Memory B cell (primary cell): ENCODE measurements around the gene C1QTNF12.

Experiments
- ATAC-seq: fragments of 150-1000 bp; cut with Tn5 transposase; 2 replicates; pipeline ENCODE4 v1.10.0; 2021; ENCODE audit warnings: low read depth, mild to moderate bottlenecking, moderate library complexity
- DNase-seq, 2 donors: peaks; one replicate each; pipeline ENCODE4 v3.0.0; 2022; ENCODE audit warnings: low spot score in 2 of 2
- H3K27ac Mint-ChIP-seq: one replicate; pipeline ENCODE4 v1.8.0; 2022; ENCODE audit warnings: mild to moderate bottlenecking, moderate library complexity, mixed read lengths
- H3K27me3 Mint-ChIP-seq: one replicate; pipeline ENCODE4 v1.8.0; 2022; ENCODE audit warnings: mixed read lengths
- H3K36me3 Mint-ChIP-seq: one replicate; pipeline ENCODE4 v1.8.0; 2022; ENCODE audit warnings: mild to moderate bottlenecking, mixed read lengths
- H3K4me1 Mint-ChIP-seq: one replicate; pipeline ENCODE4 v1.8.0; 2022; ENCODE audit warnings: mixed read lengths
- H3K4me3 Mint-ChIP-seq: one replicate; pipeline ENCODE4 v1.8.0; 2022; ENCODE audit warnings: mild to moderate bottlenecking, moderate library complexity, mixed read lengths
- H3K9me3 Mint-ChIP-seq: one replicate; pipeline ENCODE4 v1.8.0; 2022; ENCODE audit warnings: mixed read lengths

C1QTNF12 gene

DNA sequence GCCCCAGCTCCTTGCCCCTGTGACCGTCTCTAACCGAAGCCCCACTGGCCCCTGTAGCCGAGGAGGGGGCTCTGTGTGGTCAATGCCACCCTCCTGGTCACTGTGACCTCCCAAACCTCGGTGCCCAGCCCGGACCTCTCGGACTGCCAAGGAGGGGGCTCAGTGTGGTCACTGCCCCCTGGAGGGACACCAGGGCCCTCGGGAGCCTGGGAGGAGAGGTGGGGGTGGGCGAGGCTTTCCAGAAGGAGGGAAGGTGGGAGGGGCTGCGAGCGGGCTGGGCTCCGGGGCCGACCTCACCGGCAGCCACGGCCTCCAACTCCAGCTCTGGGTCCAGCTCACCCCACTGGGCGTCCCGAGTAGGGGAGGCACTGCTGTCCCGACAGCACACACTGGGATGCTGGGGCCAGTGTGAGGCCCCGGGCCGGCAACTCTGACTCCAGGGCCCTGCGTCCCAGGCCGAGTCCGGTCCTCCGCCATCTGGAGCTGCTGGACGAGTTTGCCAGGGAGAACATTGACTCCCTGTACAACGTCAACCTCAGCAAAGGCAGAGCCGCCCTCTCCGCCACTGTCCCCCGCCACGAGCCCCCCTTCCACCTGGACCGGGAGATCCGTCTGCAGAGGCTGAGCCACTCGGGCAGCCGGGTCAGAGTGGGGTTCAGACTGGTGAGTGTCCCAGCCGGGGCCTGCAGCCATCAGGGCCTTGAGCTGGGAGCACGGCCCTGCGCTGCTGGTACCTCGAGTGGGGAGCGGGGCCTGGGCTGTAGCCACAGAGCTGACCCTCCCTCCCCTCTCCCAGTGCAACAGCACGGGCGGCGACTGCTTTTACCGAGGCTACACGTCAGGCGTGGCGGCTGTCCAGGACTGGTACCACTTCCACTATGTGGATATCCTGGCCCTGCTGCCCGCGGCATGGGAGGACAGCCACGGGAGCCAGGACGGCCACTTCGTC is 40.1 kb upstream of the C1QTNF12 start:
- no peak overlapping the region for H3K27ac Mint-ChIP-seq
- H3K27me3 Mint-ChIP-seq: peaks cover 7% of the 10 kb centered on the region
- no peak overlapping the region for H3K4me3 Mint-ChIP-seq
- no peak for DNase-seq
- H3K4me1 Mint-ChIP-seq: peaks cover 11% of the 10 kb centered on the region
- ATAC-seq: no peak
- H3K9me3 Mint-ChIP-seq: no peaks in the 10 kb centered on the region
- H3K36me3 Mint-ChIP-seq: no peaks in the 10 kb centered on the region

DNA sequence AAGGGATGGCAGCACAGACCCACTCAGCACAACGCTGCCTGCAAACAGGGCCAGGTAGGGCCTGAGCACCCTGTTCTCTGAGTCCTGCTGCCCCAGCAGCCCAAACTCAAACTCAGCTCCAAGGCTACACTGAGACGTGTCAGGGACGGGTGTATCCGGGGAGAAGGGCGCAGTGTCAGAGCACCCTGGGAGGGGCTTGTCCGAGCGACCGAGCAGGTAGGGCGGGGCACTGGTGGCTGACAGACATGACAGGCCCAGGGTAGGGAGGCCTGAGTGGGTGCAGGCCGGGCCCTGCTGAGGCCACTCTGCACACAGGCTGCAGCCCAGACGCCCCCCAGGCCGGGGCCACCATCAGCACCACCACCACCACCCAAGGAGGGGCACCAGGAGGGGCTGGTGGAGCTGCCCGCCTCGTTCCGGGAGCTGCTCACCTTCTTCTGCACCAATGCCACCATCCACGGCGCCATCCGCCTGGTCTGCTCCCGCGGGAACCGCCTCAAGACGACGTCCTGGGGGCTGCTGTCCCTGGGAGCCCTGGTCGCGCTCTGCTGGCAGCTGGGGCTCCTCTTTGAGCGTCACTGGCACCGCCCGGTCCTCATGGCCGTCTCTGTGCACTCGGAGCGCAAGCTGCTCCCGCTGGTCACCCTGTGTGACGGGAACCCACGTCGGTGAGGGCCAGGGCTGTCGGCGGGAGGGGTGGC is 39.2 kb upstream of the C1QTNF12 start:
- DNase-seq: no peak
- Mint-ChIP-seq H3K36me3 (no peaks in the 10 kb centered on the region), H3K9me3 (no peaks in the 10 kb centered on the region), H3K27ac (no peak overlapping the region), H3K4me1 (peaks cover 11% of the 10 kb centered on the region), H3K27me3 (peaks cover 7% of the 10 kb centered on the region), H3K4me3 (no peak overlapping the region)
- ATAC-seq: no peak

DNA sequence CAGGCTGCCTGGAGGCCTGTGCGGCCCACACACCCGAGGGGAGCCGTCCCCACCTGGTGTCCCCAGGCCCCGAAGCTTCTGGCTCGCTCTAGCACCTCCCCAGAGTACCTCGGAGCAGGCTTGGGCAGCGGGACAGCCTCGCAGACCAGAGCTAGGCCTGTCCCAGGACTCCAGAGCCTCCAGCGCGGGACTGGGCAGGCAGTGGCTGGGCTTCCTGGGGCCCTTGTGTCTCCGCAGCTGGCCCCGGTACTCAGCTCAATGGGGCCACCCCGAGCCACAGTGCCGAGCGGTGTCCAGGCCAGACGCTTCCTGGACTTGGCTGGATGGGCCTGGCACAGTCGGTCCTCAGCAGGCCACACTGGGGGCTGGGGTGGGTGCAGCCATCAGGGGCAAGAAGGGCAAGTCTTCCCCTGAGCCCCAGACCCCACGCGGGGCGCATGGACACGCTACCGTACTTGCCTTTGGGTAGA is 38.6 kb upstream of the C1QTNF12 start:
- Mint-ChIP-seq H3K4me1 (peaks cover 8% of the 10 kb centered on the region), H3K36me3 (no peaks in the 10 kb centered on the region), H3K27me3 (peaks cover 7% of the 10 kb centered on the region), H3K4me3 (no peak overlapping the region), H3K27ac (no peak overlapping the region), H3K9me3 (no peaks in the 10 kb centered on the region)
- no peak for DNase-seq
- no peak for ATAC-seq

DNA sequence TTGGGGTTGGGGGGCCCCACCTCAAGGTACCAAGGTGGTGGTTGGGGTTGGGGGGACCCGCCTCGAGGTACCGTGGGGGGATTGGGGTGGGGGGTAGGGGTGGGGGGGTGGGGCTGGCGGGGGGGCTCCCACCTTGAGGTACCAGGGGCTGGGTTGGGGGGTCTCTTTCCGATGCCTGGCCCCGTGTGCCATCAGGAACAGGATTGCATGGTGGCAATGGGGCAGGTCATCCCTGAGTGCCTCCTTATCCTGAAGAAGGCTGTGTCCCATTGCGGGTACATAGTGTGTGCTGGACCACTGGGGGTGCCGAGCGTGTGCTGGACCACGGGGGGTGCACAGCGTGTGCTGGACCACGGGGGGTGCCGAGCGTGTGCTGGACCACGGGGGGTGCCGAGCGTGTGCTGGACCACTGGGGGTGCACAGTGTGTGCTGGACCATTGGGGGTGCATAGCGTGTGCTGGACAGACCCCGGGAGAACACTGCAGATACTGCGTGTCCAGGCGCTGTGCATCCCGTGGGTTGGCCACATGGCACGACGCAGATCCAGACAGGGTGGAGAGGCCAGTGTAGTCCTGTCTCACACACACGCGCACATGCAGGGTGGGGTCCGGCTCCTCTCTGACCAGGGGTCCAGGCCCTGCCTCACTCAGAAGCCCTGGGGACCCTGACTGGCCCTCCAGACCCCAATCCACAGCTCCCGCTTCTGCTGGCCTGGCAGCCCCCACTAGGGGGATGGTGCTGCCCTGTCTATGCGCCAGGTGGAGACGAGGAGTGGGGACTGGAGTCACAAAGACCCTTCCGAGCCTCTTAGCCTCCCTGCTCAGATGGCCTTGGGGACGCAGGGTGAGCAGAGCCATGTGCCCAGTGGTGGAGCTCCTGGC is 37.9 kb upstream of the C1QTNF12 start:
- Mint-ChIP-seq H3K9me3 (no peaks in the 10 kb centered on the region), H3K27me3 (peaks cover 5% of the 10 kb centered on the region), H3K4me3 (no peak overlapping the region), H3K36me3 (no peaks in the 10 kb centered on the region), H3K27ac (no peak overlapping the region), H3K4me1 (peaks cover 6% of the 10 kb centered on the region)
- DNase-seq (no peak), ATAC-seq (no peak)

DNA sequence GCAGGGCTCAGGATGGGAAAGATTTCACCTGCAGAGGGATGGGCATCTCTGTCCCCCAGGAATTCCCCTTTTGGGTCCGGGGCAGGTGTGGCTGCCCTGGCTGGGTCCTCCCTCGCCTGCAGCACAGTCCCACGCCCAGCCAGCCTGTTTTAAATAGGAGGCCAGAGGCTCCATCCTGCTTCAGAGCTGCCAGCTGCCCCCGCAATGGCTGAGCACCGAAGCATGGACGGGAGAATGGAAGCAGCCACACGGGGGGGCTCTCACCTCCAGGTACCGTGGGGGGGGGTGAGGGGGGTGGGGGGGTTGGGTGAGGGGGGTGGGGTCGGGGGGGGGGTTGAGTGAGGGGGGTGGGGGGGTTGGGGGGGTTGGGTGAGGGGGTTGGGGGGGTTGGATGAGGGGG is 37.3 kb upstream of the C1QTNF12 start:
- Mint-ChIP-seq H3K27ac (no peak overlapping the region), H3K27me3 (peaks cover 5% of the 10 kb centered on the region)
- DNase-seq: no peak

DNA sequence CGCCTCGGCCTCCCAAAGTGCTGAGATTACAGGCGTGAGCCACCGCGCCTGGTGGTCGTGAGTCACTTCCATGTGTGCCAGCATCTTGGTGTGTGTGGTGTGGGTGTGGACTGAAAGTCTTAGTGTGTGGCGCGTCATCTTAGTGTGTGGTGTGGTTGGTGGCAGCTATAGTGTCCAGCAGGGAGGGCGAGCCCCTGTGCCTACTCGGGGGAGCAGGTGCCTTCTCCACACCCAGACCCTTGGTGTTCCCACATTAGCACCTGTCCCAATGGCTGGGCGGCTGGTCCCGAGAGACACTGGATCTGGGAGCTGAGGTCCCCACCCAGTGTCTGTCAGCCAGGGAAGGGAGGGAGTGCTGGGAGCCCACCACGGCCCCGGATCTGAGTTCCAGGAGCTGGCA is 36.5 kb upstream of the C1QTNF12 start:
- H3K4me1 Mint-ChIP-seq: peaks cover 6% of the 10 kb centered on the region
- DNase-seq (no peak), ATAC-seq (no peak)
- no peaks in the 10 kb centered on the region for H3K36me3 Mint-ChIP-seq
- no peaks in the 10 kb centered on the region for H3K9me3 Mint-ChIP-seq
- H3K4me3 Mint-ChIP-seq: no peak overlapping the region
- H3K27ac Mint-ChIP-seq: no peak overlapping the region
- peaks cover 5% of the 10 kb centered on the region for H3K27me3 Mint-ChIP-seq

More for the DNA sequence above, 37.3 kb upstream of the C1QTNF12 start:
- Mint-ChIP-seq H3K9me3 (no peaks in the 10 kb centered on the region), H3K4me3 (no peak overlapping the region), H3K36me3 (no peaks in the 10 kb centered on the region), H3K4me1 (peaks cover 6% of the 10 kb centered on the region)
- peak; percentile 34 for ATAC-seq

DNA sequence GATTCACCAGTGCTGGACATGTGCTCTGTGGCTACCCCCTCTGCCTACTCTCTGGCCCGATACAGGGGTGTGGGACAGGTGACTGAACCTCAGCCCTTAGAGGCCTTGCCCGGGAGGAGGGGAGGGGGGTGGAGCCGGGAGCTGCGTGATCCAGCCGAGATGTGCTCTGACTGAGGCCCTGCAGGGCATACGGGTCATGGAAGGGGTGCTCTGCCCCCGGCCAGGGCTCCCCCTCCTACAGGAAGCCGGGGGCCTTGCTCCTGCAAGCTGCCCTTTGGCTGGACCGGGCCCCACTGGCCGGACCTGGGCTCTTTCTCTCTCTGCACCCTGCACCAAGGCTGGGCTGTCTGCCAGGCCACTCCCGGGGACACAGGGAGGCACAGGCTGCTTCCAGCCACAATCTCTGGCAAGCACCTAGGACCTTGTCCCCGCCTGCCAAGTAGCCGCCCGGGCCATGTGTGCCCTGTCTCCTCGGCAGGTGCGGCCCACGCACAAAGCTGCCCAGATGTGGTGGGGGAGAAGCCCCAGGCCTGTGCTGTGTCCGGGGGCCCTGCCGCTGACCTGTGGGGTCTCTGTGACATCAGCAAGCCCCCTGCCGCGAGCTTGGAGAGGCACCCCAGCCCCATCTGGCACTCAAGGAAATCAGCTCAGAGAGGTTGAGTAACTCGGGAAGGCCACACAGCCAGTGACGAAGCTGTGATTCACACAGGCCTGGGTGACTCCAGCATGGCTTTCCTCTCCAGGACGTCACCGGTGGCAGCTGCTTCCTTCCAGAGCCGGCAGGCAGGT is 35.2 kb upstream of the C1QTNF12 start:
- DNase-seq (no peak), ATAC-seq (no peak)
- Mint-ChIP-seq H3K4me1 (peaks cover 6% of the 10 kb centered on the region), H3K27me3 (peaks cover 5% of the 10 kb centered on the region), H3K36me3 (no peaks in the 10 kb centered on the region), H3K9me3 (no peaks in the 10 kb centered on the region), H3K4me3 (no peak overlapping the region), H3K27ac (no peak overlapping the region)

DNA sequence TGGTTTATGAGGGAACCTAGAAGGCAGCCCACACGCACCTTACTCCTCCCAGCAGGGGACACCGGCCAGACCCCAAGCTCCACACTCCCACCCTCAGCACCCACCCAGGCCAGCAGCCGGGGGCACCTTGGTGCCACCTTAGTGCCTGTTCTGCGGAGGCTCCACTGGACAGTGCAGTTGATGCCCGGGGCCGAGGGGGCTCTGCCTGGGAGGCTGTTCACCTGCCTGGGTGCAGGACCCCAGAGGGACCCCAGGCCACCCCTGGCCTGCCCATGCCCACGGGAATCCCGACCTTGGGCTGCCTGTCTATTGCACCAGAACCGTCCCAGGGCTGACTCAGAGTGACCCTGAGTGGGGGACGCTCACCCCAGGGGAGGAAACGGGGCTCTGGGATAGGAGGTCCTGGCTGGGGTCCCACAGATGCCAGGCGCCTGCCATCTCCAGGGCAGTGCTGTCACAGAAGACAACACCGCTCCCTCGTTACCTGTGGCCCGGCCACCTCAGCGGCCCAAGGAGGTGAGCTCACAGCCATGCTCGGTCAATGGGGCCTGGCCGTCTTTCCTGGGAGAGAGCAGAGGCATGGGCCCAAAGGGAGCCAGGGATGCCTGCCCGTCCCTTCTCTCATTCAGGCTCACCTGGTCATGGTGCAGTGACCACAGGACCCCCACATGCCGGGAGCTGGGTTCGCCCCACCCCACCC is 34.4 kb upstream of the C1QTNF12 start:
- Mint-ChIP-seq H3K36me3 (no peaks in the 10 kb centered on the region), H3K27ac (no peak overlapping the region), H3K9me3 (no peaks in the 10 kb centered on the region), H3K4me1 (peaks cover 6% of the 10 kb centered on the region), H3K4me3 (no peak overlapping the region), H3K27me3 (peaks cover 5% of the 10 kb centered on the region)
- no peak for ATAC-seq
- DNase-seq: no peak

DNA sequence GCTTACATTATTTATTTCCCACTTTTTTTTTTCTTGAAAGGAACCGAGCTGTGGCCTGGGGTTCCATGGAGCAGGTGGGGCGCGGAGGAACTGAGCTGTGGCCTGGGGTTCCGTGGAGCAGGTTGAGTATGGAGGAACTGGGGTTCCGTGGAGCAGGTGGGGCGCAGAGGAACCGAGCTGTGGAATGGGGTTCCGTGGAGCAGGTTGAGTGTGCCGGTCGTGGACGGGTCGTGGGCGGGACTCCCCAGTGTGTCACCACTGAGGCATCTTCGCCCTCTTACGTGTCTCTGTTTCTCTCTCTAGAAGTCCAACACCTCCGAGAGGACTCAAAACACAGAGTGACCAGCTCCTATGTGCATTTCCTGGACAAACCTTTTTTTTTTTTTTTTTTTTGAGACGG is 32.5 kb upstream of the C1QTNF12 start:
- Mint-ChIP-seq H3K4me3 (no peak overlapping the region), H3K27me3 (peaks cover 5% of the 10 kb centered on the region)
- no peak for ATAC-seq

DNA sequence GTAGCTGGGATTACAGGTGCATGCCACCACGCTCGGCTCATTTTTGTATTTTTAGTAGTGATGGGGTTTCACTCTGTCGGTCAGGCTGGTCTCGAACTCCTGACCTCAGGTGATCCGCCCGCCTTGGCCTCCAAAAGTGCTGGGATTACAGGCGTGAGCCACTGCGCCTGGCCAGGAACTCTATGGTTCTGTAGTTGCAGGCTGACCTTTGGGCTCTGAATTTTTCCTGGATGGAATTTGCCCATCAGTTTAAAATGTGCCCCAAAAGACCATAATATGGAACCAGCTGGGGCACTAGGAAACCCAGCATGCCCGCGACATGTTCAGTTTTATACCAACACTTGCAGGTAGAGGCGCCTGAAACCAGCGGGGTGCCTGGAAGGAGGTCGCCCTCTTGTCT is 32.1 kb upstream of the C1QTNF12 start:
- H3K27me3 Mint-ChIP-seq: peaks cover 4% of the 10 kb centered on the region
- no peaks in the 10 kb centered on the region for H3K36me3 Mint-ChIP-seq
- ATAC-seq (no peak), DNase-seq (no peak)
- no peaks in the 10 kb centered on the region for H3K9me3 Mint-ChIP-seq
- no peak overlapping the region for H3K27ac Mint-ChIP-seq
- H3K4me1 Mint-ChIP-seq: peaks cover 3% of the 10 kb centered on the region
- H3K4me3 Mint-ChIP-seq: no peak overlapping the region

More for the DNA sequence above, 32.5 kb upstream of the C1QTNF12 start:
- DNase-seq: no peak
- Mint-ChIP-seq H3K27ac (no peak overlapping the region), H3K4me1 (peaks cover 6% of the 10 kb centered on the region), H3K9me3 (no peaks in the 10 kb centered on the region), H3K36me3 (no peaks in the 10 kb centered on the region)

DNA sequence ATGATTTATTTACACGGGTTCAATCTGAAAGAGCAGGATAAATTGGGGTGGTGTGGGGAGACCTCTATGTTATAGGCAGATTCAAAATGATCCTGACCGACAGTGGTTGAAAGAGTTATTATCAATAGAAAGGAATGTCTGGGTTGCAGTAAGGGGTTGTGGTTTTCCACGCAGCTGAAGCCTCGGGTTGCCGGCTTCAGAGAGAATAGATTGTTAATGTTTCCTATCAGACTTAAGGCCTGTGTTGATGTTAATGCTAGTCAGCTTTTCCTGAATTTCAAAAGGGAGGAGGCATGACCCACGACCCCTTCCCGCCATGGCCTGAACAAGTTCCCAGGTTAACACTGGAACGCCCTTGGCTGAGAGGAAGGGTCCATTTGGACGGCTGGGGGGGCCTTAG is 29.3 kb upstream of the C1QTNF12 start:
- no peaks in the 10 kb centered on the region for H3K9me3 Mint-ChIP-seq
- DNase-seq (no peak), ATAC-seq (no peak)
- no peaks in the 10 kb centered on the region for H3K27me3 Mint-ChIP-seq
- H3K4me3 Mint-ChIP-seq: peak overlapping the region; percentile 37
- no peaks in the 10 kb centered on the region for H3K36me3 Mint-ChIP-seq
- peaks cover 12% of the 10 kb centered on the region for H3K4me1 Mint-ChIP-seq
- no peak overlapping the region for H3K27ac Mint-ChIP-seq

DNA sequence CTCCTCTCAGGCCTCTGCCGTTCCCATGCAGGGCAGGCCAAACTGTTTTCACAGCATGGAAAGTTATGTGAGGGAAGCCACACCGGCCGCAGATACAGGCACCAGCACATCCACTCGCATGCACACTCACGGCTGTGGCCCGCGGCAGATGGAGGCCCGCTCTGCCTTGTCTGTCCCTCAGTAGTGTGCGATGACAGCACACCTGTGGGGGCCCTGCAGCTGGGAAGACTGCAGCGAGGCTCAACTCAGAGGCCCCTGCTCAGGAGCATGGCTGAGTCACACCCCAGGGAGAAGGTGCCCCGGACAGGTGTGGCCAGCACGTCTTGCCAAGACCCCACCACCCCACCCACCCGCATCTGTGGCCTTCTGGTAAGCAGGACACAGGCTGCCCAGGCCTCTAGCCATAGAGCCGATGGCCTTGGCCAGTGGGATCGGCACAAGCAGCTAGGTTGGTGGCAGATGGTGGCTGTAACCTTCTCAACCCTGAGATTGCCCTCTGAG is 28.5 kb upstream of the C1QTNF12 start:
- Mint-ChIP-seq H3K36me3 (no peaks in the 10 kb centered on the region), H3K4me3 (peak overlapping the region; percentile 76), H3K27me3 (no peaks in the 10 kb centered on the region), H3K4me1 (peaks cover 21% of the 10 kb centered on the region), H3K27ac (no peak overlapping the region), H3K9me3 (no peaks in the 10 kb centered on the region)
- DNase-seq (no peak), ATAC-seq (no peak)
